HepG2 (cell line): ENCODE data around the gene CCDC9B. TPM values are rescaled to one million over a fixed set of nuclear protein-coding genes. Genes with fewer than 3 reads are reported as not detected.
A peak's percentile ranks its signal among the peaks of the same experiment; 100 is the strongest.

Experiments used
- CAMTA2 ChIP-seq: sonication (generic); formaldehyde crosslinking; IDR thresholded peaks from 2 replicates; pipeline ENCODE4 v1.4.0; 2020; ENCODE audit warnings: mild to moderate bottlenecking, missing genetic modification reagents, borderline replicate concordance
- DMAP1 ChIP-seq: IDR thresholded peaks from 2 replicates; pipeline ENCODE4 v1.6.1; 2016
- GLI4 ChIP-seq: sonication (generic); formaldehyde crosslinking; IDR thresholded peaks from 2 replicates; pipeline ENCODE4 v1.5.1; 2020; ENCODE audit warnings: missing genetic modification reagents, mild to moderate bottlenecking, moderate library complexity, borderline replicate concordance
- HMGA1 ChIP-seq: sonication (generic); formaldehyde crosslinking; conservative IDR thresholded peaks from 2 replicates; pipeline ENCODE4 v1.4.0; 2020; ENCODE audit warnings: missing genetic modification reagents
- KAT8 ChIP-seq: IDR thresholded peaks from 2 replicates; pipeline ENCODE4 v1.6.1; 2016; ENCODE audit warnings: missing genetic modification reagents, missing compliant biosample characterization
- MAFG ChIP-seq: sonication (generic); formaldehyde crosslinking; IDR thresholded peaks from 2 replicates; pipeline ENCODE4 v1.5.1; 2020; ENCODE audit warnings: mild to moderate bottlenecking, missing genetic modification reagents
- MZF1 ChIP-seq: sonication (generic); formaldehyde crosslinking; IDR thresholded peaks from 2 replicates; pipeline ENCODE4 v1.8.1; 2023; ENCODE audit warnings: mild to moderate bottlenecking, missing genetic modification reagents, borderline replicate concordance
- PHB2 ChIP-seq: fragments of 450-650 bp; IDR thresholded peaks from 2 replicates; pipeline ENCODE4 v1.6.1; 2018; ENCODE audit not compliant: partially characterized antibody
- PPARG ChIP-seq: conservative IDR thresholded peaks from 2 replicates; pipeline ENCODE4 v1.6.1; 2016; ENCODE audit warnings: missing biosample characterization, missing genetic modification reagents
- ZC3H13 ChIP-seq: sonication (generic); formaldehyde crosslinking; IDR thresholded peaks from 2 replicates; pipeline ENCODE4 v1.8.1; 2023; ENCODE audit warnings: mild to moderate bottlenecking, missing genetic modification reagents, moderate library complexity
- ZFY ChIP-seq: sonication (generic); formaldehyde crosslinking; IDR thresholded peaks from 2 replicates; pipeline ENCODE4 v1.4.0; 2020; ENCODE audit warnings: missing genetic modification reagents
- ZNF263 ChIP-seq: sonication (generic); formaldehyde crosslinking; IDR thresholded peaks from 2 replicates; pipeline ENCODE4 v1.4.0; 2020; ENCODE audit warnings: missing genetic modification reagents
- ZNF335 ChIP-seq: sonication (generic); formaldehyde crosslinking; IDR thresholded peaks from 2 replicates; pipeline ENCODE4 v1.4.0; 2020; ENCODE audit warnings: missing genetic modification reagents
- ZNF431 ChIP-seq: sonication (generic); formaldehyde crosslinking; IDR thresholded peaks from 2 replicates; pipeline ENCODE4 v1.9.0; 2022; ENCODE audit warnings: missing genetic modification reagents, low read depth, mild to moderate bottlenecking, borderline replicate concordance
- ZNF788 ChIP-seq: sonication (generic); formaldehyde crosslinking; IDR thresholded peaks from 2 replicates; pipeline ENCODE4 v1.5.0; 2020; ENCODE audit warnings: mild to moderate bottlenecking, missing genetic modification reagents, borderline replicate concordance
- ZZZ3 ChIP-seq: sonication (generic); formaldehyde crosslinking; IDR thresholded peaks from 2 replicates; pipeline ENCODE4 v1.4.0; 2020; ENCODE audit warnings: missing genetic modification reagents, mild to moderate bottlenecking, borderline replicate concordance
- polyA plus RNA-seq, 8 experiments: library from polyadenylated mRNA; depleted of rRNA in 3 of 8; stranded (reverse) in 7 of 8; unstranded in 1 of 8; fragments of >200 nt; fragmentation: Illumina TruSeq in 4 of 8; extraction: Trizol in 4 of 8; gene quantifications; 2 replicates each; pipeline versions ENCODE4 v1.2.1 to v1.2.3, GENCODE V29; 2011 to 2016; ENCODE audit warnings: low read depth in 4 of 8, missing spikeins in 1 of 8, mixed read lengths in 1 of 8; ENCODE audit not compliant: insufficient read depth in 1 of 8
- total RNA-seq, 5 experiments: library from RNA; depleted of rRNA; stranded (reverse); fragments of >200 nt; fragmentation: Illumina TruSeq; extraction: Trizol; gene quantifications; 2 replicates each; pipeline ENCODE4 v1.2.3, GENCODE V29; 2016; ENCODE audit warnings: low read depth in 1 of 5
- TF ChIP-seq, protein P1 (sequence below), 2 experiments: sonication (generic) in 1 of 2; formaldehyde crosslinking in 1 of 2; IDR thresholded peaks; 2 replicates each; pipeline versions ENCODE4 v1.4.0 to v1.6.1; 2018 to 2020; ENCODE audit warnings: missing genetic modification reagents in 2 of 2, borderline replicate concordance in 1 of 2, low read depth in 1 of 2, mild to moderate bottlenecking in 1 of 2, missing biosample characterization in 1 of 2
- TF ChIP-seq, protein P2 (sequence below): sonication (generic); formaldehyde crosslinking; IDR thresholded peaks from 2 replicates; pipeline ENCODE4 v1.4.0; 2020; ENCODE audit warnings: mild to moderate bottlenecking, missing genetic modification reagents
- TF ChIP-seq, protein P3 (sequence below): sonication (generic); formaldehyde crosslinking; conservative IDR thresholded peaks from 2 replicates; pipeline ENCODE4 v1.5.0; 2020; ENCODE audit warnings: missing genetic modification reagents
- TF ChIP-seq, protein P4 (sequence below): sonication (generic); formaldehyde crosslinking; IDR thresholded peaks from 2 replicates; pipeline ENCODE4 v1.8.0; 2022; ENCODE audit warnings: missing genetic modification reagents, mild to moderate bottlenecking, borderline replicate concordance
- TF ChIP-seq, protein P5 (sequence below): sonication (generic); formaldehyde crosslinking; conservative IDR thresholded peaks from 2 replicates; pipeline ENCODE4 v1.8.0; 2022; ENCODE audit warnings: missing genetic modification reagents

The CCDC9B gene
- total and polyA plus RNA-seq, 2 of the 13 experiments (the other 11 are each of a cell fraction or from before 2014, with no cell fraction given) = 0.98 to 1.6 TPM

DNA sequence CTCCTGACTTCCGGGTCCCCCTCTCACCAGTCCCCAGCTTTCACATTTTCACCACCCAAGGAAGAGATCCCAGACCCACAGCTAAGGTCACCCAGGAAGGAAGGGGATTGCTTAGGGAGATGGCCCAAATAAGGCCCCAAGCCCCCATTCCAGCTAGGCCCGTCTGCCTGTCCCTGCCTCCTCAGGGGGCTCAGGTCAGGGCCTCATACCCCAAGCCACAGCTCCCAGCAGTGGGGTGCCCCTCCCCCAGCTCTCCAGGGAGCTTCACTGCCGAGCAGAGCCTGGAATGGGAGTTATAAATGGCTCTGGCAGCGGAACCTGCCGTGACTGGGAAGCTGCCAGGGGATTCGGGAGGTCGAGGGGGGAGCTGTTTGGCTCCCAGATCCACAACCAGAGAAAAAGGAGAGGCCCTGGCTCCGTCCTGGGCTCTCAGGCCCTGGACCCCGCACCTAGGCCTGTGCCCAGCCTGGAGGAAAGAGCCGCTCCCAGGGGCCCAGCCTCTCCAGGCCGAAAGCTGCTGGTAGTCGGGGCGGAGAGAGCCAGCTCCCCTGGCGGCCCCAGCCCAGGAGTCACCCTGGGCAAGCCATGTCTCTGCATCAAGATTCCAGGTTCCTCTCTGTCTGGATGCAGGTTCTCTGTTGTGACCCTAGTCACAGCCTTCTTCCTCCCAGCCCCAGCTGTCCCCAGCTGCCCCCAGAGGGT, 550 bp downstream of the CCDC9B start (continued):
- TF ChIP-seq, protein P1, sequence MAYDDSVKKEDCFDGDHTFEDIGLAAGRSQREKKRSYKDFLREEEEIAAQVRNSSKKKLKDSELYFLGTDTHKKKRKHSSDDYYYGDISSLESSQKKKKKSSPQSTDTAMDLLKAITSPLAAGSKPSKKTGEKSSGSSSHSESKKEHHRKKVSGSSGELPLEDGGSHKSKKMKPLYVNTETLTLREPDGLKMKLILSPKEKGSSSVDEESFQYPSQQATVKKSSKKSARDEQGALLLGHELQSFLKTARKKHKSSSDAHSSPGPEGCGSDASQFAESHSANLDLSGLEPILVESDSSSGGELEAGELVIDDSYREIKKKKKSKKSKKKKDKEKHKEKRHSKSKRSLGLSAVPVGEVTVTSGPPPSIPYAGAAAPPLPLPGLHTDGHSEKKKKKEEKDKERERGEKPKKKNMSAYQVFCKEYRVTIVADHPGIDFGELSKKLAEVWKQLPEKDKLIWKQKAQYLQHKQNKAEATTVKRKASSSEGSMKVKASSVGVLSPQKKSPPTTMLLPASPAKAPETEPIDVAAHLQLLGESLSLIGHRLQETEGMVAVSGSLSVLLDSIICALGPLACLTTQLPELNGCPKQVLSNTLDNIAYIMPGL (CRISPR knock-in tag; IDR thresholded peaks at IDR 0.05; ENCODE audit: borderline replicate concordance in 1 of 2, low read depth in 1 of 2) = peak; percentile 2 to 68; a peak in 2 of 4 replicates
- TF ChIP-seq MAFG (CRISPR knock-in tag) = no peak
- no peak for TF ChIP-seq PPARG (CRISPR knock-in tag)
- no peak for TF ChIP-seq MZF1 (CRISPR knock-in tag)
- TF ChIP-seq, protein P2, sequence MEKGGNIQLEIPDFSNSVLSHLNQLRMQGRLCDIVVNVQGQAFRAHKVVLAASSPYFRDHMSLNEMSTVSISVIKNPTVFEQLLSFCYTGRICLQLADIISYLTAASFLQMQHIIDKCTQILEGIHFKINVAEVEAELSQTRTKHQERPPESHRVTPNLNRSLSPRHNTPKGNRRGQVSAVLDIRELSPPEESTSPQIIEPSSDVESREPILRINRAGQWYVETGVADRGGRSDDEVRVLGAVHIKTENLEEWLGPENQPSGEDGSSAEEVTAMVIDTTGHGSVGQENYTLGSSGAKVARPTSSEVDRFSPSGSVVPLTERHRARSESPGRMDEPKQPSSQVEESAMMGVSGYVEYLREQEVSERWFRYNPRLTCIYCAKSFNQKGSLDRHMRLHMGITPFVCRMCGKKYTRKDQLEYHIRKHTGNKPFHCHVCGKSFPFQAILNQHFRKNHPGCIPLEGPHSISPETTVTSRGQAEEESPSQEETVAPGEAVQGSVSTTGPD (CRISPR knock-in tag) = peak; percentile 39; the same call in 1 of the 2 replicates
- TF ChIP-seq CAMTA2 (CRISPR knock-in tag) = 0 out of 2 replicates have a peak, but pooled peaks have one; percentile 49
- TF ChIP-seq, protein P3, sequence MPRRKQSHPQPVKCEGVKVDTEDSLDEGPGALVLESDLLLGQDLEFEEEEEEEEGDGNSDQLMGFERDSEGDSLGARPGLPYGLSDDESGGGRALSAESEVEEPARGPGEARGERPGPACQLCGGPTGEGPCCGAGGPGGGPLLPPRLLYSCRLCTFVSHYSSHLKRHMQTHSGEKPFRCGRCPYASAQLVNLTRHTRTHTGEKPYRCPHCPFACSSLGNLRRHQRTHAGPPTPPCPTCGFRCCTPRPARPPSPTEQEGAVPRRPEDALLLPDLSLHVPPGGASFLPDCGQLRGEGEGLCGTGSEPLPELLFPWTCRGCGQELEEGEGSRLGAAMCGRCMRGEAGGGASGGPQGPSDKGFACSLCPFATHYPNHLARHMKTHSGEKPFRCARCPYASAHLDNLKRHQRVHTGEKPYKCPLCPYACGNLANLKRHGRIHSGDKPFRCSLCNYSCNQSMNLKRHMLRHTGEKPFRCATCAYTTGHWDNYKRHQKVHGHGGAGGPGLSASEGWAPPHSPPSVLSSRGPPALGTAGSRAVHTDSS (CRISPR knock-in tag) = no peak
- TF ChIP-seq ZNF335 (CRISPR knock-in tag) = no peak
- TF ChIP-seq PHB2 = no peak
- TF ChIP-seq ZNF788 (CRISPR knock-in tag) = 0 out of 2 replicates have a peak, but pooled peaks have one; percentile 21
- TF ChIP-seq ZC3H13 (CRISPR knock-in tag) = no peak
- peak; percentile 6; the same call in 1 of the 2 replicates for TF ChIP-seq KAT8 (CRISPR knock-in tag)
- TF ChIP-seq ZFY = 0 out of 2 replicates have a peak, but pooled peaks have one; percentile 40
- no peak for TF ChIP-seq ZNF431 (CRISPR knock-in tag)
- TF ChIP-seq HMGA1 (CRISPR knock-in tag) = no peak
- no peak for TF ChIP-seq ZZZ3
- TF ChIP-seq GLI4 = 0 out of 2 replicates have a peak, but pooled peaks have one; percentile 26
- TF ChIP-seq, protein P4, sequence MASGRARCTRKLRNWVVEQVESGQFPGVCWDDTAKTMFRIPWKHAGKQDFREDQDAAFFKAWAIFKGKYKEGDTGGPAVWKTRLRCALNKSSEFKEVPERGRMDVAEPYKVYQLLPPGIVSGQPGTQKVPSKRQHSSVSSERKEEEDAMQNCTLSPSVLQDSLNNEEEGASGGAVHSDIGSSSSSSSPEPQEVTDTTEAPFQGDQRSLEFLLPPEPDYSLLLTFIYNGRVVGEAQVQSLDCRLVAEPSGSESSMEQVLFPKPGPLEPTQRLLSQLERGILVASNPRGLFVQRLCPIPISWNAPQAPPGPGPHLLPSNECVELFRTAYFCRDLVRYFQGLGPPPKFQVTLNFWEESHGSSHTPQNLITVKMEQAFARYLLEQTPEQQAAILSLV (CRISPR knock-in tag) = no peak
- TF ChIP-seq, protein P5, sequence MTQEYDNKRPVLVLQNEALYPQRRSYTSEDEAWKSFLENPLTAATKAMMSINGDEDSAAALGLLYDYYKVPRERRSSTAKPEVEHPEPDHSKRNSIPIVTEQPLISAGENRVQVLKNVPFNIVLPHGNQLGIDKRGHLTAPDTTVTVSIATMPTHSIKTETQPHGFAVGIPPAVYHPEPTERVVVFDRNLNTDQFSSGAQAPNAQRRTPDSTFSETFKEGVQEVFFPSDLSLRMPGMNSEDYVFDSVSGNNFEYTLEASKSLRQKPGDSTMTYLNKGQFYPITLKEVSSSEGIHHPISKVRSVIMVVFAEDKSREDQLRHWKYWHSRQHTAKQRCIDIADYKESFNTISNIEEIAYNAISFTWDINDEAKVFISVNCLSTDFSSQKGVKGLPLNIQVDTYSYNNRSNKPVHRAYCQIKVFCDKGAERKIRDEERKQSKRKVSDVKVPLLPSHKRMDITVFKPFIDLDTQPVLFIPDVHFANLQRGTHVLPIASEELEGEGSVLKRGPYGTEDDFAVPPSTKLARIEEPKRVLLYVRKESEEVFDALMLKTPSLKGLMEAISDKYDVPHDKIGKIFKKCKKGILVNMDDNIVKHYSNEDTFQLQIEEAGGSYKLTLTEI (CRISPR knock-in tag) = no peak
- TF ChIP-seq ZNF263 = no peak
- no peak for TF ChIP-seq DMAP1 (CRISPR knock-in tag)
